ENCODE data around the gene KCND2. TPM values are rescaled to one million over a fixed set of nuclear protein-coding genes. Genes with fewer than 3 reads are reported as not detected.
"Not testable (repeated sequence)": the region's sequence is repeated elsewhere in the genome, so short reads cannot be mapped to it uniquely, and the experiment has no call there.

Gene KCND2
- total and polyA plus RNA-seq, 7 donors: under 0.01 to 3.3 (median 1.3) TPM; not detected in 1

DNA sequence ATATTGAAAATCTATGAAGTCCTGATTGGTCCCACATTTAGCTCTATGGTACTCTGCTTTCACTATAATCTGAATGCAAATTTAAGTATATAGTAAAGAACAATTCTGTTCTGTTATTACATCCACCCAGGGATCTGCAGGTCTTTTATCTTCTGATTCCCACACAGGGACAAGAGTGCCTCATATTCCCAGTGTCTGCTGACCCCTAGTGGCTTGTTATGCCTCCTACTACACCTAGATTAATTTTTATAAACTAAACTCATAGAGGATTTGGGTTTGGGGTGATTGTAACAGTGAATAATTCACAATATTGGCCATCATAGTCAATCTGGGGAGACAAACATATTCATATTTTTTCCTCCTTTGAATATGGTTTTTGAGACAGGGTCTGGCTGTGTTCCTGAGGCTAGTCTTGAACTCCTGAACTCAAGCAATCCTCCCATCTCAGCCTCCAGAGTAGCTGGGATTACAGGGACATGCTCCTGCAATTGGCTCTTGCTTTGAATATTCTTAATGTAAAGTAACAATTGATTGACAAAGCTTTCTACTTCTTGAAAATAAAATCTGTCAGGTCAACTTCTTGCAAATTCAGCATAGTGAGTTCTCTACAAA, 282.1 kb downstream of the KCND2 start:
- no peaks in the 10 kb centered on the region for H3K4me1 ChIP-seq
- DNase-seq: no peak
- no peak for TF ChIP-seq POLR2AphosphoS5 (IDR thresholded peaks at IDR 0.05)
- TF ChIP-seq, protein P1, sequence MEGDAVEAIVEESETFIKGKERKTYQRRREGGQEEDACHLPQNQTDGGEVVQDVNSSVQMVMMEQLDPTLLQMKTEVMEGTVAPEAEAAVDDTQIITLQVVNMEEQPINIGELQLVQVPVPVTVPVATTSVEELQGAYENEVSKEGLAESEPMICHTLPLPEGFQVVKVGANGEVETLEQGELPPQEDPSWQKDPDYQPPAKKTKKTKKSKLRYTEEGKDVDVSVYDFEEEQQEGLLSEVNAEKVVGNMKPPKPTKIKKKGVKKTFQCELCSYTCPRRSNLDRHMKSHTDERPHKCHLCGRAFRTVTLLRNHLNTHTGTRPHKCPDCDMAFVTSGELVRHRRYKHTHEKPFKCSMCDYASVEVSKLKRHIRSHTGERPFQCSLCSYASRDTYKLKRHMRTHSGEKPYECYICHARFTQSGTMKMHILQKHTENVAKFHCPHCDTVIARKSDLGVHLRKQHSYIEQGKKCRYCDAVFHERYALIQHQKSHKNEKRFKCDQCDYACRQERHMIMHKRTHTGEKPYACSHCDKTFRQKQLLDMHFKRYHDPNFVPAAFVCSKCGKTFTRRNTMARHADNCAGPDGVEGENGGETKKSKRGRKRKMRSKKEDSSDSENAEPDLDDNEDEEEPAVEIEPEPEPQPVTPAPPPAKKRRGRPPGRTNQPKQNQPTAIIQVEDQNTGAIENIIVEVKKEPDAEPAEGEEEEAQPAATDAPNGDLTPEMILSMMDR (IDR thresholded peaks at IDR 0.05): peak in 3 of 4 experiments; percentile 20 to 63 (median 36)
- intact Hi-C loops (cut with DNase I): loop anchor here (10.0 kb wide), 1 partner anchor 620 kb away; no protein-coding TSS in a partner anchor
- no peaks in the 10 kb centered on the region for H3K36me3 ChIP-seq
- H3K4me3 ChIP-seq: no peak overlapping the region
- no peak overlapping the region for H3K27ac ChIP-seq
- H3K27me3 ChIP-seq: no peaks in the 10 kb centered on the region
- H3K9me3 ChIP-seq: no peaks in the 10 kb centered on the region

DNA sequence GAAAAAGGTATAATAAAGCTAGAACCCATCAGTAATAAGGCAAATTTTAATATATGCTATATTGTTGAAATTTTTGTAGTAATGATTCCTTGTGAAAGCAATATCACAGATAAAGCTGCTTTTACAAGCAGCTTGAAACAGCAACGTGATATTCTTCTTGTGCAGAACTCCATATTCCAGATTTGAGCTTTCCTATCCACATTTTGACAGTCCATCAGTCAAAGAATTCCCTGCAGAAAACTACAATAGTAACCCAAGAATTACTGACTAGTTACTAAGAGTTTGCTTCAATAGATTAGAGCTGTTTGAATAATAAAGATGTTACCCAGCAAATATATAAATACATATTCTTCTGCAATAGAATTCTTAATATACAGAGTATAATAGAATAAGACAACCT, 291.2 kb downstream of the KCND2 start:
- no peak for TF ChIP-seq EP300 (IDR thresholded peaks at IDR 0.05)
- no peak for TF ChIP-seq POLR2A (IDR thresholded peaks at IDR 0.05)
- TF ChIP-seq, protein P1 (IDR thresholded peaks at IDR 0.05): no peak
- TF ChIP-seq POLR2AphosphoS5 (IDR thresholded peaks at IDR 0.05): no peak
- 4 to 49% methylated on average over 1 of the region's 1 CpG for WGBS, 2 donors
- no peaks in the 10 kb centered on the region for H3K9me3 ChIP-seq
- no peak overlapping the region for H3K27ac ChIP-seq
- no peak for DNase-seq
- H3K36me3 ChIP-seq: no peaks in the 10 kb centered on the region
- no peak overlapping the region for H3K4me3 ChIP-seq
- H3K4me1 ChIP-seq: no peaks in the 10 kb centered on the region
- intact Hi-C loops (cut with DNase I): loop anchor here (10.0 kb wide), 1 partner anchor 1289 kb away; no protein-coding TSS in a partner anchor
- H3K27me3 ChIP-seq: no peaks in the 10 kb centered on the region

- H3K4me1 ChIP-seq: no peaks in the 10 kb centered on the region
- no peaks in the 10 kb centered on the region for H3K9me3 ChIP-seq
- DNase-seq: no peak
- intact Hi-C loops (cut with DNase I): loop anchor here (10.0 kb wide), 1 partner anchor 1292 kb away; no protein-coding TSS in a partner anchor
- TF ChIP-seq EP300 (IDR thresholded peaks at IDR 0.05) (no peak), POLR2A (IDR thresholded peaks at IDR 0.05) (no peak), POLR2AphosphoS5 (IDR thresholded peaks at IDR 0.05) (no peak)
- TF ChIP-seq, protein P1 (IDR thresholded peaks at IDR 0.05): no peak
- H3K36me3 ChIP-seq: no peaks in the 10 kb centered on the region
- no peak overlapping the region for H3K27ac ChIP-seq
- no peaks in the 10 kb centered on the region for H3K27me3 ChIP-seq
- no peak overlapping the region for H3K4me3 ChIP-seq
Measured at GRCh38 chr7:120567204-120567603, 294.2 kb downstream of the KCND2 start.

GRCh38 chr7:120578657-120579056, 305.7 kb downstream of the KCND2 start:
- WGBS, 2 donors: 88 to 94% methylated on average over 4 of the region's 4 CpGs
- H3K4me3 ChIP-seq; H3K27ac ChIP-seq; H3K4me1 ChIP-seq; DNase-seq; H3K27me3 ChIP-seq; H3K36me3 ChIP-seq; H3K9me3 ChIP-seq; intact Hi-C loops (cut with DNase I): not testable (repeated sequence)

- Histone ChIP-seq H3K36me3 (no peaks in the 10 kb centered on the region), H3K9me3 (no peaks in the 10 kb centered on the region), H3K4me1 (no peaks in the 10 kb centered on the region), H3K27me3 (no peaks in the 10 kb centered on the region), H3K4me3 (no peak overlapping the region), H3K27ac (no peak overlapping the region)
- intact Hi-C loops (cut with DNase I): no loop called here
- DNase-seq: no peak
- 83 to 90% methylated on average over 4 of the region's 4 CpGs for WGBS, 2 donors
- TF ChIP-seq POLR2A (IDR thresholded peaks at IDR 0.05): no peak
- TF ChIP-seq POLR2AphosphoS5 (IDR thresholded peaks at IDR 0.05): no peak
- TF ChIP-seq, protein P1 (IDR thresholded peaks at IDR 0.05): no peak
- TF ChIP-seq EP300 (IDR thresholded peaks at IDR 0.05): no peak
Measured at GRCh38 chr7:120582916-120583315, 309.9 kb downstream of the KCND2 start.
